Ishikawa (cell line): ENCODE data around the gene C10orf120.

Experiments
- RAD21 ChIP-seq: IDR thresholded peaks from 2 replicates; pipeline ENCODE4 v1.6.1; 2012; ENCODE audit warnings: low read depth
- TCF12 ChIP-seq: IDR thresholded peaks from 2 replicates; pipeline ENCODE4 v1.6.1; 2012; ENCODE audit warnings: low read depth

DNA sequence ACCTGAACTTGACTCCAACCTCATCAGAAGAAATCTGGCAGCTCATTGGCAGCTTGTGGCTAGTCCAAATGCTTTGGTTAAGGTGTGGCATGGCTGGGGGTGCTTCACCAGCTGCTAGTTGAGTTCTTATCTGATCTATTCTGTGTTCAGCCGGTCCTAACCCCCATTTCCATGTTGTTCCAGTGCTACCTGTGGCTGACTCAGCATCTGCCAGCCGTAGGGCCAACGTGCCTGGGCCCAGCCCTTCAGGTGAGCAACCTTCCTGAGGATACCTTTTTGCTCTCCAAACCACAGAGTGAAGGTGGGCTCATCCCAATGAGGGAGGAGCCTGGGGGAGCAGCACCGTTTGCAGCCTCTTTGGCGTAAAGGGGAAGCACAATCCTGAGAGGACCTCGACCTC is 46.8 kb upstream of the C10orf120 start:
- TF ChIP-seq TCF12, result no peak
- no peak for TF ChIP-seq RAD21
